Neural progenitor cell (in vitro differentiated cells): ENCODE data around the gene HERC2.
"Not testable (repeated sequence)": the region's sequence is repeated elsewhere in the genome, so short reads cannot be mapped to it uniquely, and the experiment has no call there.

Source experiments
- EZH2phosphoT487 ChIP-seq: fragments of 200-600 bp; sonication (generic); IDR thresholded peaks from 2 replicates; pipeline ENCODE4 v1.6.1; 2017; ENCODE audit warnings: antibody characterized with exemption
- TF ChIP-seq, protein P1 (sequence below): fragments of 200-600 bp; sonication (generic); IDR thresholded peaks from 2 replicates; pipeline ENCODE4 v1.5.1; 2017; ENCODE audit warnings: antibody characterized with exemption, mild to moderate bottlenecking

GRCh38 chr15:28198215-28198614 is 123.8 kb downstream of the HERC2 start:
- TF ChIP-seq, protein P1, sequence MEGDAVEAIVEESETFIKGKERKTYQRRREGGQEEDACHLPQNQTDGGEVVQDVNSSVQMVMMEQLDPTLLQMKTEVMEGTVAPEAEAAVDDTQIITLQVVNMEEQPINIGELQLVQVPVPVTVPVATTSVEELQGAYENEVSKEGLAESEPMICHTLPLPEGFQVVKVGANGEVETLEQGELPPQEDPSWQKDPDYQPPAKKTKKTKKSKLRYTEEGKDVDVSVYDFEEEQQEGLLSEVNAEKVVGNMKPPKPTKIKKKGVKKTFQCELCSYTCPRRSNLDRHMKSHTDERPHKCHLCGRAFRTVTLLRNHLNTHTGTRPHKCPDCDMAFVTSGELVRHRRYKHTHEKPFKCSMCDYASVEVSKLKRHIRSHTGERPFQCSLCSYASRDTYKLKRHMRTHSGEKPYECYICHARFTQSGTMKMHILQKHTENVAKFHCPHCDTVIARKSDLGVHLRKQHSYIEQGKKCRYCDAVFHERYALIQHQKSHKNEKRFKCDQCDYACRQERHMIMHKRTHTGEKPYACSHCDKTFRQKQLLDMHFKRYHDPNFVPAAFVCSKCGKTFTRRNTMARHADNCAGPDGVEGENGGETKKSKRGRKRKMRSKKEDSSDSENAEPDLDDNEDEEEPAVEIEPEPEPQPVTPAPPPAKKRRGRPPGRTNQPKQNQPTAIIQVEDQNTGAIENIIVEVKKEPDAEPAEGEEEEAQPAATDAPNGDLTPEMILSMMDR = not testable (repeated sequence)
- TF ChIP-seq EZH2phosphoT487 = not testable (repeated sequence)
